Mucosa of descending colon (tissue), 3 donors: ENCODE measurements around the gene HPCAL4. TPM values are rescaled to one million over a fixed set of nuclear protein-coding genes. Genes with fewer than 3 reads are reported as not detected.

Experiments used
- ATAC-seq: fragments of 200-7000 bp; cut with Tn5 transposase; one replicate; pipeline ENCODE4 v1.9.1; 2020; ENCODE audit warnings: mild to moderate bottlenecking, moderate library complexity
- DNase-seq, 3 donors: peaks; one replicate each; pipeline ENCODE4 v3.0.0-alpha.2; 2020
- H3K36me3 ChIP-seq: fragments of 200-600 bp; one replicate; pipeline ENCODE4 v1.8.0; 2021; ENCODE audit warnings: low read depth, mild to moderate bottlenecking
- H3K4me1 ChIP-seq: fragments of 200-600 bp; one replicate; pipeline ENCODE4 v1.8.0; 2021; ENCODE audit warnings: low read depth, mild to moderate bottlenecking
- H3K4me3 ChIP-seq: fragments of 200-600 bp; one replicate; pipeline ENCODE4 v1.8.0; 2021; ENCODE audit warnings: mild to moderate bottlenecking
- H3K9me3 ChIP-seq: fragments of 200-600 bp; one replicate; pipeline ENCODE4 v1.8.0; 2021; ENCODE audit warnings: mild to moderate bottlenecking
- CTCF ChIP-seq: fragments of 200-600 bp; IDR thresholded peaks from one replicate; pipeline ENCODE4 v1.8.0; 2022; ENCODE audit warnings: antibody characterized with exemption, mild to moderate bottlenecking
- intact Hi-C, 2 donors: fragments of 100-400 bp; cut with DNase I in 1 of 2; cut with micrococcal nuclease in 1 of 2; formaldehyde crosslinking; loops; one replicate each; pipeline versions ENCODE4 v1.11.0 to v1.11.1; 2022; cut with DNase I, micrococcal nuclease
- total RNA-seq, 3 donors: library from RNA; stranded (reverse); fragmentation: NEBNext Ultra II Directional in 2 of 3; extraction: Animal tissue kit (Norgen Biotek cat#: 25700) in 2 of 3; gene quantifications; one replicate each; pipeline versions ENCODE4 v1.2.1 to v1.2.4, GENCODE V29; 2021 to 2023
- donor health status: DM: no; HTN: no; CAD: no; lungs with moderate emphysema.
- donor health status: DM: no; HTN: no; CAD: no.
- donor health status: DM: no; HTN: yes; CAD: no.

Gene HPCAL4
- total RNA-seq, 3 donors from 2014 or later: 0.07 to 0.51 TPM; not detected in 1

- Histone ChIP-seq H3K36me3 (no peaks in the 10 kb centered on the region), H3K4me3 (no peak overlapping the region), H3K4me1 (no peaks in the 10 kb centered on the region), H3K9me3 (no peaks in the 10 kb centered on the region)
- no peak for TF ChIP-seq CTCF
- DNase-seq (no peak), ATAC-seq (no peak)
- intact Hi-C loops: no loop called here
Observed at GRCh38 chr1:39676948-39677548, 14.2 kb downstream of the HPCAL4 start.

- DNase-seq (no peak), ATAC-seq (no peak)
Observed at GRCh38 chr1:39675220-39675619, 16.0 kb downstream of the HPCAL4 start.

GRCh38 chr1:39673215-39673614, 18.0 kb downstream of the HPCAL4 start:
- Histone ChIP-seq H3K4me3 (no peak overlapping the region), H3K4me1 (no peaks in the 10 kb centered on the region)
- intact Hi-C loops: no loop called here

More at GRCh38 chr1:39675220-39675619, 16.0 kb downstream of the HPCAL4 start:
- no peaks in the 10 kb centered on the region for H3K4me1 ChIP-seq
- intact Hi-C loops: no loop called here
- TF ChIP-seq CTCF: no peak
- H3K36me3 ChIP-seq: no peaks in the 10 kb centered on the region
- no peak overlapping the region for H3K4me3 ChIP-seq
- H3K9me3 ChIP-seq: no peaks in the 10 kb centered on the region

GRCh38 chr1:39672551-39672947, 18.7 kb downstream of the HPCAL4 start:
- H3K4me1 ChIP-seq: no peaks in the 10 kb centered on the region
- no peaks in the 10 kb centered on the region for H3K36me3 ChIP-seq
- ATAC-seq (peak; percentile 44), DNase-seq (no peak)
- no peaks in the 10 kb centered on the region for H3K9me3 ChIP-seq
- no peak overlapping the region for H3K4me3 ChIP-seq
- intact Hi-C loops: no loop called here
- TF ChIP-seq CTCF: no peak

More at GRCh38 chr1:39673215-39673614, 18.0 kb downstream of the HPCAL4 start:
- TF ChIP-seq CTCF: no peak
- no peaks in the 10 kb centered on the region for H3K9me3 ChIP-seq
- ATAC-seq (no peak), DNase-seq (no peak)
- H3K36me3 ChIP-seq: no peaks in the 10 kb centered on the region

GRCh38 chr1:39671793-39672550, 19.3 kb downstream of the HPCAL4 start, which contains the start of gene NT5C1A:
Gene NT5C1A (minus strand): TSS chr1:39672107. CDS start chr1:39672038, 69 bp downstream.
- DNase-seq (peak in 1 of 3 donors; percentile 29), ATAC-seq (peak; percentile 51)
- TF ChIP-seq CTCF: no peak
- intact Hi-C loops: no loop called here
- H3K36me3 ChIP-seq: no peaks in the 10 kb centered on the region
- H3K4me1 ChIP-seq: no peaks in the 10 kb centered on the region
- no peak within 1 kb of the TSS for H3K4me3 ChIP-seq
- no peaks in the 10 kb centered on the region for H3K9me3 ChIP-seq
